HepG2 (cell line): ENCODE measurements around the gene NEU1. TPM values are rescaled to one million over a fixed set of nuclear protein-coding genes. Genes with fewer than 3 reads are reported as not detected.

Source experiments
- ATAD3A ChIP-seq: sonication (generic); formaldehyde crosslinking; IDR thresholded peaks from 2 replicates; pipeline ENCODE4 v1.4.0; 2020; ENCODE audit warnings: missing genetic modification reagents
- ETV6 ChIP-seq: sonication (generic); formaldehyde crosslinking; conservative IDR thresholded peaks from 2 replicates; pipeline ENCODE4 v1.4.0; 2020; ENCODE audit warnings: missing genetic modification reagents
- ISX ChIP-seq: sonication (generic); formaldehyde crosslinking; conservative IDR thresholded peaks from 2 replicates; pipeline ENCODE4 v1.5.0; 2020; ENCODE audit warnings: missing genetic modification reagents
- MED1 ChIP-seq: sonication (generic); formaldehyde crosslinking; IDR thresholded peaks from 2 replicates; pipeline ENCODE4 v1.4.0; 2020; ENCODE audit warnings: missing genetic modification reagents
- NR2F2 ChIP-seq: IDR thresholded peaks from 2 replicates; pipeline ENCODE4 v1.6.1; 2012; ENCODE audit warnings: low read depth, inconsistent platforms, borderline replicate concordance
- RBFOX2 ChIP-seq: fragments of 200-400 bp; formaldehyde crosslinking; IDR thresholded peaks from 2 replicates; pipeline ENCODE4 v1.6.1; 2017; ENCODE audit warnings: low read depth, mild to moderate bottlenecking, low read length
- YY1 ChIP-seq: IDR thresholded peaks from 2 replicates; pipeline ENCODE4 v1.6.1; 2011; ENCODE audit warnings: low read length, low read depth, moderate library complexity, mild to moderate bottlenecking; ENCODE audit not compliant: insufficient read depth, insufficient replicate concordance
- ZNF160 ChIP-seq: sonication (generic); formaldehyde crosslinking; IDR thresholded peaks from 2 replicates; pipeline ENCODE4 v1.8.0; 2022; ENCODE audit warnings: mild to moderate bottlenecking, inconsistent platforms, missing genetic modification reagents
- ZNF564 ChIP-seq: sonication (generic); formaldehyde crosslinking; IDR thresholded peaks from 2 replicates; pipeline ENCODE4 v1.8.1; 2023; ENCODE audit warnings: mild to moderate bottlenecking, missing genetic modification reagents
- ZNF724P ChIP-seq: sonication (generic); formaldehyde crosslinking; IDR thresholded peaks from 2 replicates; pipeline ENCODE4 v1.8.0; 2022; ENCODE audit warnings: missing genetic modification reagents, borderline replicate concordance
- ZNF883 ChIP-seq: sonication (generic); formaldehyde crosslinking; IDR thresholded peaks from 2 replicates; pipeline ENCODE4 v1.5.1; 2020; ENCODE audit warnings: mild to moderate bottlenecking, missing genetic modification reagents; ENCODE audit errors: not compliant biosample characterization
- polyA plus RNA-seq, 8 experiments: library from polyadenylated mRNA; depleted of rRNA in 3 of 8; stranded (reverse) in 7 of 8; unstranded in 1 of 8; fragments of >200 nt; fragmentation: Illumina TruSeq in 4 of 8; extraction: Trizol in 4 of 8; gene quantifications; 2 replicates each; pipeline versions ENCODE4 v1.2.1 to v1.2.3, GENCODE V29; 2011 to 2016; ENCODE audit warnings: low read depth in 4 of 8, missing spikeins in 1 of 8, mixed read lengths in 1 of 8; ENCODE audit not compliant: insufficient read depth in 1 of 8
- total RNA-seq, 5 experiments: library from RNA; depleted of rRNA; stranded (reverse); fragments of >200 nt; fragmentation: Illumina TruSeq; extraction: Trizol; gene quantifications; 2 replicates each; pipeline ENCODE4 v1.2.3, GENCODE V29; 2016; ENCODE audit warnings: low read depth in 1 of 5
- TF ChIP-seq, protein P1 (sequence below): fragments of 450-650 bp; IDR thresholded peaks from 2 replicates; pipeline ENCODE4 v1.6.1; 2017
- TF ChIP-seq, protein P2 (sequence below): sonication (generic); formaldehyde crosslinking; IDR thresholded peaks from 2 replicates; pipeline ENCODE4 v1.8.1; 2023; ENCODE audit warnings: missing genetic modification reagents, inconsistent platforms, borderline replicate concordance
- TF ChIP-seq, protein P3 (sequence below): sonication (generic); formaldehyde crosslinking; IDR thresholded peaks from 2 replicates; pipeline ENCODE4 v1.4.0; 2020; ENCODE audit warnings: low read depth, mild to moderate bottlenecking, missing genetic modification reagents
- TF ChIP-seq, protein P4 (sequence below): sonication (generic); formaldehyde crosslinking; IDR thresholded peaks from 2 replicates; pipeline ENCODE4 v1.5.1; 2020; ENCODE audit warnings: mild to moderate bottlenecking, missing genetic modification reagents, moderate library complexity
- TF ChIP-seq, protein P5 (sequence below): sonication (generic); formaldehyde crosslinking; IDR thresholded peaks from 2 replicates; pipeline ENCODE4; 2020; ENCODE audit warnings: missing genetic modification reagents, mild to moderate bottlenecking, borderline replicate concordance
- TF ChIP-seq, protein P6 (sequence below): sonication (generic); formaldehyde crosslinking; IDR thresholded peaks from 2 replicates; pipeline ENCODE4 v1.4.0; 2020; ENCODE audit warnings: missing genetic modification reagents, mild to moderate bottlenecking, borderline replicate concordance

NEU1 gene
- total and polyA plus RNA-seq, 2 of the 13 experiments (the other 11 are each of a cell fraction or from before 2014, with no cell fraction given), result 215 to 297 TPM

DNA sequence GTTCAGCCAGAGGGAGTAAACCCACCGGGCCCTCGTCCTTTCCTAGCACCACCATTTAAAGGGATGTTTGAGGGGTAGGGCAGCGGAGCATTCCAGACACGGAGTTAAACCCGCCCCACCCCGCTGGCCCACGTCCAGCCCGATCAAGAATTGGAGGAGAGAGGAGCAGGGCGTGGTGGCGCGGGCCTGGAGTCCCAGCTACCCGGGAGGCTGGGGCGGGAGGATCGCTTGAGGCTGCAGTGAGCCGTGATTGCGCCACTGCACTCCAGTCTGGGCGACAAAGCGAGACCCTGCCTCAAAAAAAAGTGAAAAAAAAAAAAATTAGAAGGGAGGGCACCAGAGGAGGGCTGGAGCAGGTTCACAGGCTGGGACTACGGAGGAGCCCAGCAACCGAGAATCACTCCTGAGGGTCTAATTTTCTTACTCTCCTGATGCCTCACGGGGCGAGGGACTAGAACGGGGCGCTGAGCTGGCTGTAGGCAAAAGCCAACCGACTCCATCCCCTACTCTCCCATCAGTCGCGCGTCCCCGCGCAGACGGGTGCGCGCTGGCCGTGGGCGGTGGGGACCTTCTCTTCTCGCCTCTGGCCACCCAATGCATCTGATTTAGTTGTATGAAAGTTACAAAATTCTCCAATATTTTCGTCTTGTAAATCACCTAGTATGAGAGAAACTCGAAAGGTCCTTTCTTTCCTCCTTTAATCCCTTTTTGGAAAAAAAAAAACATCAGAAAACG, 41.2 kb downstream of the NEU1 start (continued):
- TF ChIP-seq, protein P1, sequence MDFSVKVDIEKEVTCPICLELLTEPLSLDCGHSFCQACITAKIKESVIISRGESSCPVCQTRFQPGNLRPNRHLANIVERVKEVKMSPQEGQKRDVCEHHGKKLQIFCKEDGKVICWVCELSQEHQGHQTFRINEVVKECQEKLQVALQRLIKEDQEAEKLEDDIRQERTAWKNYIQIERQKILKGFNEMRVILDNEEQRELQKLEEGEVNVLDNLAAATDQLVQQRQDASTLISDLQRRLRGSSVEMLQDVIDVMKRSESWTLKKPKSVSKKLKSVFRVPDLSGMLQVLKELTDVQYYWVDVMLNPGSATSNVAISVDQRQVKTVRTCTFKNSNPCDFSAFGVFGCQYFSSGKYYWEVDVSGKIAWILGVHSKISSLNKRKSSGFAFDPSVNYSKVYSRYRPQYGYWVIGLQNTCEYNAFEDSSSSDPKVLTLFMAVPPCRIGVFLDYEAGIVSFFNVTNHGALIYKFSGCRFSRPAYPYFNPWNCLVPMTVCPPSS, result no peak
- TF ChIP-seq, protein P2, sequence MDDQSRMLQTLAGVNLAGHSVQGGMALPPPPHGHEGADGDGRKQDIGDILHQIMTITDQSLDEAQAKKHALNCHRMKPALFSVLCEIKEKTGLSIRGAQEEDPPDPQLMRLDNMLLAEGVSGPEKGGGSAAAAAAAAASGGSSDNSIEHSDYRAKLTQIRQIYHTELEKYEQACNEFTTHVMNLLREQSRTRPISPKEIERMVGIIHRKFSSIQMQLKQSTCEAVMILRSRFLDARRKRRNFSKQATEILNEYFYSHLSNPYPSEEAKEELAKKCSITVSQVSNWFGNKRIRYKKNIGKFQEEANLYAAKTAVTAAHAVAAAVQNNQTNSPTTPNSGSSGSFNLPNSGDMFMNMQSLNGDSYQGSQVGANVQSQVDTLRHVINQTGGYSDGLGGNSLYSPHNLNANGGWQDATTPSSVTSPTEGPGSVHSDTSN, result no peak
- TF ChIP-seq ETV6 (CRISPR knock-in tag) (no peak), ZNF160 (CRISPR knock-in tag) (no peak), YY1 (no peak), ZNF564 (no peak), ZNF883 (CRISPR knock-in tag) (no peak), MED1 (CRISPR knock-in tag) (no peak), ISX (CRISPR knock-in tag) (no peak), RBFOX2 (peak; percentile 67), ATAD3A (CRISPR knock-in tag) (no peak), ZNF724P (CRISPR knock-in tag) (0 out of 2 replicates have a peak, but pooled peaks have one; percentile 40), NR2F2 (no peak)
- TF ChIP-seq, protein P3, sequence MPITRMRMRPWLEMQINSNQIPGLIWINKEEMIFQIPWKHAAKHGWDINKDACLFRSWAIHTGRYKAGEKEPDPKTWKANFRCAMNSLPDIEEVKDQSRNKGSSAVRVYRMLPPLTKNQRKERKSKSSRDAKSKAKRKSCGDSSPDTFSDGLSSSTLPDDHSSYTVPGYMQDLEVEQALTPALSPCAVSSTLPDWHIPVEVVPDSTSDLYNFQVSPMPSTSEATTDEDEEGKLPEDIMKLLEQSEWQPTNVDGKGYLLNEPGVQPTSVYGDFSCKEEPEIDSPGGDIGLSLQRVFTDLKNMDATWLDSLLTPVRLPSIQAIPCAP (CRISPR knock-in tag), result no peak
- TF ChIP-seq, protein P4, sequence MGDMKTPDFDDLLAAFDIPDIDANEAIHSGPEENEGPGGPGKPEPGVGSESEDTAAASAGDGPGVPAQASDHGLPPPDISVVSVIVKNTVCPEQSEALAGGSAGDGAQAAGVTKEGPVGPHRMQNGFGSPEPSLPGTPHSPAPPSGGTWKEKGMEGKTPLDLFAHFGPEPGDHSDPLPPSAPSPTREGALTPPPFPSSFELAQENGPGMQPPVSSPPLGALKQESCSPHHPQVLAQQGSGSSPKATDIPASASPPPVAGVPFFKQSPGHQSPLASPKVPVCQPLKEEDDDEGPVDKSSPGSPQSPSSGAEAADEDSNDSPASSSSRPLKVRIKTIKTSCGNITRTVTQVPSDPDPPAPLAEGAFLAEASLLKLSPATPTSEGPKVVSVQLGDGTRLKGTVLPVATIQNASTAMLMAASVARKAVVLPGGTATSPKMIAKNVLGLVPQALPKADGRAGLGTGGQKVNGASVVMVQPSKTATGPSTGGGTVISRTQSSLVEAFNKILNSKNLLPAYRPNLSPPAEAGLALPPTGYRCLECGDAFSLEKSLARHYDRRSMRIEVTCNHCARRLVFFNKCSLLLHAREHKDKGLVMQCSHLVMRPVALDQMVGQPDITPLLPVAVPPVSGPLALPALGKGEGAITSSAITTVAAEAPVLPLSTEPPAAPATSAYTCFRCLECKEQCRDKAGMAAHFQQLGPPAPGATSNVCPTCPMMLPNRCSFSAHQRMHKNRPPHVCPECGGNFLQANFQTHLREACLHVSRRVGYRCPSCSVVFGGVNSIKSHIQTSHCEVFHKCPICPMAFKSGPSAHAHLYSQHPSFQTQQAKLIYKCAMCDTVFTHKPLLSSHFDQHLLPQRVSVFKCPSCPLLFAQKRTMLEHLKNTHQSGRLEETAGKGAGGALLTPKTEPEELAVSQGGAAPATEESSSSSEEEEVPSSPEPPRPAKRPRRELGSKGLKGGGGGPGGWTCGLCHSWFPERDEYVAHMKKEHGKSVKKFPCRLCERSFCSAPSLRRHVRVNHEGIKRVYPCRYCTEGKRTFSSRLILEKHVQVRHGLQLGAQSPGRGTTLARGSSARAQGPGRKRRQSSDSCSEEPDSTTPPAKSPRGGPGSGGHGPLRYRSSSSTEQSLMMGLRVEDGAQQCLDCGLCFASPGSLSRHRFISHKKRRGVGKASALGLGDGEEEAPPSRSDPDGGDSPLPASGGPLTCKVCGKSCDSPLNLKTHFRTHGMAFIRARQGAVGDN (CRISPR knock-in tag), result peak; percentile 71
- TF ChIP-seq, protein P5, sequence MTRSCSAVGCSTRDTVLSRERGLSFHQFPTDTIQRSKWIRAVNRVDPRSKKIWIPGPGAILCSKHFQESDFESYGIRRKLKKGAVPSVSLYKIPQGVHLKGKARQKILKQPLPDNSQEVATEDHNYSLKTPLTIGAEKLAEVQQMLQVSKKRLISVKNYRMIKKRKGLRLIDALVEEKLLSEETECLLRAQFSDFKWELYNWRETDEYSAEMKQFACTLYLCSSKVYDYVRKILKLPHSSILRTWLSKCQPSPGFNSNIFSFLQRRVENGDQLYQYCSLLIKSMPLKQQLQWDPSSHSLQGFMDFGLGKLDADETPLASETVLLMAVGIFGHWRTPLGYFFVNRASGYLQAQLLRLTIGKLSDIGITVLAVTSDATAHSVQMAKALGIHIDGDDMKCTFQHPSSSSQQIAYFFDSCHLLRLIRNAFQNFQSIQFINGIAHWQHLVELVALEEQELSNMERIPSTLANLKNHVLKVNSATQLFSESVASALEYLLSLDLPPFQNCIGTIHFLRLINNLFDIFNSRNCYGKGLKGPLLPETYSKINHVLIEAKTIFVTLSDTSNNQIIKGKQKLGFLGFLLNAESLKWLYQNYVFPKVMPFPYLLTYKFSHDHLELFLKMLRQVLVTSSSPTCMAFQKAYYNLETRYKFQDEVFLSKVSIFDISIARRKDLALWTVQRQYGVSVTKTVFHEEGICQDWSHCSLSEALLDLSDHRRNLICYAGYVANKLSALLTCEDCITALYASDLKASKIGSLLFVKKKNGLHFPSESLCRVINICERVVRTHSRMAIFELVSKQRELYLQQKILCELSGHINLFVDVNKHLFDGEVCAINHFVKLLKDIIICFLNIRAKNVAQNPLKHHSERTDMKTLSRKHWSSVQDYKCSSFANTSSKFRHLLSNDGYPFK (CRISPR knock-in tag), result no peak
- TF ChIP-seq, protein P6, sequence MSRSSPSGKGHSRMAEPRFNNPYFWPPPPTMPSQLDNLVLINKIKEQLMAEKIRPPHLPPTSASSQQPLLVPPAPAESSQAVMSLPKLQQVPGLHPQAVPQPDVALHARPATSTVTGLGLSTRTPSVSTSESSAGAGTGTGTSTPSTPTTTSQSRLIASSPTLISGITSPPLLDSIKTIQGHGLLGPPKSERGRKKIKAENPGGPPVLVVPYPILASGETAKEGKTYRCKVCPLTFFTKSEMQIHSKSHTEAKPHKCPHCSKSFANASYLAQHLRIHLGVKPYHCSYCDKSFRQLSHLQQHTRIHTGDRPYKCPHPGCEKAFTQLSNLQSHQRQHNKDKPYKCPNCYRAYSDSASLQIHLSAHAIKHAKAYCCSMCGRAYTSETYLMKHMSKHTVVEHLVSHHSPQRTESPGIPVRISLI (CRISPR knock-in tag), result no peak; the same call in 1 of the 2 replicates
